Measurements from ENCODE around the gene HMCN2. TPM values are rescaled to one million over a fixed set of nuclear protein-coding genes. Genes with fewer than 3 reads are reported as not detected.

Gene HMCN2
- total RNA-seq, 1 experiment from 2014 or later, result 5.6 TPM

DNA sequence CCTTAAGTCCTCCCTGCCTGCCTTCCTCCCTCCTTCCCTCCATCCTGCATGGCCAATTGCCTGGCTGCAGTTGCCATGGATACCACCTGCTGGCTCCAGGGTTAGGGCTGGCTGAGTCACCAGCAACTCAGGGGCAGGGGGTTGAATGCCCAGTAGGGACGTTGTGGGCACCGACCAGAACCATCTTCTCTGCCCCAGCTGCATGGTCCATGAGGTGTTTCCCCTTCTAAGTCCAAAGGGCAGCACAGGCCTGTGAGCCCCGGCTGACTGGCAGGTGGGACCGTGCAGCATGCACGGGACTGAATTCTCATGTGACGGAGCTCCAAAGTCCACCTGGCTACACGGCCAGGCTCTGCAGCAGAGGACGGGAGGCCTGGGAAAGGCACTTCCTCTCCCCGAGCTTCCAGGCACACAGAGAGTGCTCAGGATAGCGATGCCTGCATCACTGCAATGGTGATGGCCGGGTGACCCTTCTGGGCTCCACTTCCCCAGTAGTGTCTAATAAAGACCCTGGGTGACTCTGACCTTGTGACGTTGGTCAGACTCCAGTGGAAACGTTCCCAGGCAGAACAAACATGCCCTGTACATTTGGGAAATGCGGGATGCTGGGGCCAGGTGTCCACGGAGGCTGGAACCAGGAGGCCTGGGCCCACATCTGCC is 184.9 kb downstream of the HMCN2 start:
- H3K4me1 Mint-ChIP-seq, result peaks cover 54% of the 10 kb centered on the region

DNA sequence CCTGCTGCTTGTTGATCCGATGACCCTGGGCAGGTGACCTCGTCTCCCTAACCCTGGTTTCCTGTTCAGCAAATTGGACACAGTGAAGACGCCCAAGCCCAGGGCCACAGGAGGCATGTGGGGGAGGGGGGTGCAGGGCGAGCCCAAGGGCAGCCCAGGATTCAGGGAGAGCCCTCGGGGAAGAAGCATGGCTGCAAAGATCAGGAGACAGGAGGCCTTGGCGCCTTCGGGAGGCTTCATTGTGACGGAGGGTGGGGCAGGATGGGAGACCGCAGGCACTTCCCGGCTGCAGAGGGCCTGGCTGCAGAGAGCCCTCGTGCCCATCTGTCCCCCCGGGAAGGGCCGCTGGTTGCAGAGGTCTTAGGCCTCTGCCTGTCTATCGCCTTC is 185.4 kb downstream of the HMCN2 start:
- CTCF ChIA-PET, result interaction anchor here (1.9 to 2.7 kb wide), 2 partner anchors 10 kb away, joined by 5 to 15 read pairs; no protein-coding TSS in a partner anchor
- Mint-ChIP-seq H3K4me1 (peaks cover 49% of the 10 kb centered on the region), H3K4me3 (no peak overlapping the region), H3K27ac (no peak overlapping the region), H3K36me3 (no peaks in the 10 kb centered on the region), H3K27me3 (ENCODE audit: low read depth) (peaks cover 12% of the 10 kb centered on the region), H3K9me3 (no peaks in the 10 kb centered on the region)
- POLR2A ChIA-PET, result no interaction called here
- DNase-seq (ENCODE audit: low spot score) (no peak), ATAC-seq (no peak)
- no peak for TF ChIP-seq ZNF219 (CRISPR knock-in tag; IDR thresholded peaks at IDR 0.05; ENCODE audit: borderline replicate concordance)
- TF ChIP-seq, protein P1, sequence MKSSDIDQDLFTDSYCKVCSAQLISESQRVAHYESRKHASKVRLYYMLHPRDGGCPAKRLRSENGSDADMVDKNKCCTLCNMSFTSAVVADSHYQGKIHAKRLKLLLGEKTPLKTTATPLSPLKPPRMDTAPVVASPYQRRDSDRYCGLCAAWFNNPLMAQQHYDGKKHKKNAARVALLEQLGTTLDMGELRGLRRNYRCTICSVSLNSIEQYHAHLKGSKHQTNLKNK (CRISPR knock-in tag; IDR thresholded peaks at IDR 0.05), result no peak
- TF ChIP-seq, protein P2, sequence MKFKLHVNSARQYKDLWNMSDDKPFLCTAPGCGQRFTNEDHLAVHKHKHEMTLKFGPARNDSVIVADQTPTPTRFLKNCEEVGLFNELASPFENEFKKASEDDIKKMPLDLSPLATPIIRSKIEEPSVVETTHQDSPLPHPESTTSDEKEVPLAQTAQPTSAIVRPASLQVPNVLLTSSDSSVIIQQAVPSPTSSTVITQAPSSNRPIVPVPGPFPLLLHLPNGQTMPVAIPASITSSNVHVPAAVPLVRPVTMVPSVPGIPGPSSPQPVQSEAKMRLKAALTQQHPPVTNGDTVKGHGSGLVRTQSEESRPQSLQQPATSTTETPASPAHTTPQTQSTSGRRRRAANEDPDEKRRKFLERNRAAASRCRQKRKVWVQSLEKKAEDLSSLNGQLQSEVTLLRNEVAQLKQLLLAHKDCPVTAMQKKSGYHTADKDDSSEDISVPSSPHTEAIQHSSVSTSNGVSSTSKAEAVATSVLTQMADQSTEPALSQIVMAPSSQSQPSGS (CRISPR knock-in tag; IDR thresholded peaks at IDR 0.05; ENCODE audit: borderline replicate concordance, low read depth), result no peak
- no peak for TF ChIP-seq TEAD4 (CRISPR knock-in tag; IDR thresholded peaks at IDR 0.05)
- no peak for TF ChIP-seq ZNF416 (CRISPR knock-in tag; IDR thresholded peaks at IDR 0.05)
- TF ChIP-seq SMAD4 (CRISPR knock-in tag; IDR thresholded peaks at IDR 0.05), result no peak
- no peak for TF ChIP-seq FOXK1 (CRISPR knock-in tag; IDR thresholded peaks at IDR 0.05)
- TF ChIP-seq GABPB1 (CRISPR knock-in tag; IDR thresholded peaks at IDR 0.05), result no peak
- no peak for TF ChIP-seq TP53 (CRISPR knock-in tag; IDR thresholded peaks at IDR 0.05)
- TF ChIP-seq, protein P3, sequence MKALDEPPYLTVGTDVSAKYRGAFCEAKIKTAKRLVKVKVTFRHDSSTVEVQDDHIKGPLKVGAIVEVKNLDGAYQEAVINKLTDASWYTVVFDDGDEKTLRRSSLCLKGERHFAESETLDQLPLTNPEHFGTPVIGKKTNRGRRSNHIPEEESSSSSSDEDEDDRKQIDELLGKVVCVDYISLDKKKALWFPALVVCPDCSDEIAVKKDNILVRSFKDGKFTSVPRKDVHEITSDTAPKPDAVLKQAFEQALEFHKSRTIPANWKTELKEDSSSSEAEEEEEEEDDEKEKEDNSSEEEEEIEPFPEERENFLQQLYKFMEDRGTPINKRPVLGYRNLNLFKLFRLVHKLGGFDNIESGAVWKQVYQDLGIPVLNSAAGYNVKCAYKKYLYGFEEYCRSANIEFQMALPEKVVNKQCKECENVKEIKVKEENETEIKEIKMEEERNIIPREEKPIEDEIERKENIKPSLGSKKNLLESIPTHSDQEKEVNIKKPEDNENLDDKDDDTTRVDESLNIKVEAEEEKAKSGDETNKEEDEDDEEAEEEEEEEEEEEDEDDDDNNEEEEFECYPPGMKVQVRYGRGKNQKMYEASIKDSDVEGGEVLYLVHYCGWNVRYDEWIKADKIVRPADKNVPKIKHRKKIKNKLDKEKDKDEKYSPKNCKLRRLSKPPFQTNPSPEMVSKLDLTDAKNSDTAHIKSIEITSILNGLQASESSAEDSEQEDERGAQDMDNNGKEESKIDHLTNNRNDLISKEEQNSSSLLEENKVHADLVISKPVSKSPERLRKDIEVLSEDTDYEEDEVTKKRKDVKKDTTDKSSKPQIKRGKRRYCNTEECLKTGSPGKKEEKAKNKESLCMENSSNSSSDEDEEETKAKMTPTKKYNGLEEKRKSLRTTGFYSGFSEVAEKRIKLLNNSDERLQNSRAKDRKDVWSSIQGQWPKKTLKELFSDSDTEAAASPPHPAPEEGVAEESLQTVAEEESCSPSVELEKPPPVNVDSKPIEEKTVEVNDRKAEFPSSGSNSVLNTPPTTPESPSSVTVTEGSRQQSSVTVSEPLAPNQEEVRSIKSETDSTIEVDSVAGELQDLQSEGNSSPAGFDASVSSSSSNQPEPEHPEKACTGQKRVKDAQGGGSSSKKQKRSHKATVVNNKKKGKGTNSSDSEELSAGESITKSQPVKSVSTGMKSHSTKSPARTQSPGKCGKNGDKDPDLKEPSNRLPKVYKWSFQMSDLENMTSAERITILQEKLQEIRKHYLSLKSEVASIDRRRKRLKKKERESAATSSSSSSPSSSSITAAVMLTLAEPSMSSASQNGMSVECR (CRISPR knock-in tag; IDR thresholded peaks at IDR 0.05; ENCODE audit: borderline replicate concordance), result no peak
- TF ChIP-seq, protein P4, sequence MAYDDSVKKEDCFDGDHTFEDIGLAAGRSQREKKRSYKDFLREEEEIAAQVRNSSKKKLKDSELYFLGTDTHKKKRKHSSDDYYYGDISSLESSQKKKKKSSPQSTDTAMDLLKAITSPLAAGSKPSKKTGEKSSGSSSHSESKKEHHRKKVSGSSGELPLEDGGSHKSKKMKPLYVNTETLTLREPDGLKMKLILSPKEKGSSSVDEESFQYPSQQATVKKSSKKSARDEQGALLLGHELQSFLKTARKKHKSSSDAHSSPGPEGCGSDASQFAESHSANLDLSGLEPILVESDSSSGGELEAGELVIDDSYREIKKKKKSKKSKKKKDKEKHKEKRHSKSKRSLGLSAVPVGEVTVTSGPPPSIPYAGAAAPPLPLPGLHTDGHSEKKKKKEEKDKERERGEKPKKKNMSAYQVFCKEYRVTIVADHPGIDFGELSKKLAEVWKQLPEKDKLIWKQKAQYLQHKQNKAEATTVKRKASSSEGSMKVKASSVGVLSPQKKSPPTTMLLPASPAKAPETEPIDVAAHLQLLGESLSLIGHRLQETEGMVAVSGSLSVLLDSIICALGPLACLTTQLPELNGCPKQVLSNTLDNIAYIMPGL (CRISPR knock-in tag; IDR thresholded peaks at IDR 0.05), result no peak
- TF ChIP-seq, protein P5, sequence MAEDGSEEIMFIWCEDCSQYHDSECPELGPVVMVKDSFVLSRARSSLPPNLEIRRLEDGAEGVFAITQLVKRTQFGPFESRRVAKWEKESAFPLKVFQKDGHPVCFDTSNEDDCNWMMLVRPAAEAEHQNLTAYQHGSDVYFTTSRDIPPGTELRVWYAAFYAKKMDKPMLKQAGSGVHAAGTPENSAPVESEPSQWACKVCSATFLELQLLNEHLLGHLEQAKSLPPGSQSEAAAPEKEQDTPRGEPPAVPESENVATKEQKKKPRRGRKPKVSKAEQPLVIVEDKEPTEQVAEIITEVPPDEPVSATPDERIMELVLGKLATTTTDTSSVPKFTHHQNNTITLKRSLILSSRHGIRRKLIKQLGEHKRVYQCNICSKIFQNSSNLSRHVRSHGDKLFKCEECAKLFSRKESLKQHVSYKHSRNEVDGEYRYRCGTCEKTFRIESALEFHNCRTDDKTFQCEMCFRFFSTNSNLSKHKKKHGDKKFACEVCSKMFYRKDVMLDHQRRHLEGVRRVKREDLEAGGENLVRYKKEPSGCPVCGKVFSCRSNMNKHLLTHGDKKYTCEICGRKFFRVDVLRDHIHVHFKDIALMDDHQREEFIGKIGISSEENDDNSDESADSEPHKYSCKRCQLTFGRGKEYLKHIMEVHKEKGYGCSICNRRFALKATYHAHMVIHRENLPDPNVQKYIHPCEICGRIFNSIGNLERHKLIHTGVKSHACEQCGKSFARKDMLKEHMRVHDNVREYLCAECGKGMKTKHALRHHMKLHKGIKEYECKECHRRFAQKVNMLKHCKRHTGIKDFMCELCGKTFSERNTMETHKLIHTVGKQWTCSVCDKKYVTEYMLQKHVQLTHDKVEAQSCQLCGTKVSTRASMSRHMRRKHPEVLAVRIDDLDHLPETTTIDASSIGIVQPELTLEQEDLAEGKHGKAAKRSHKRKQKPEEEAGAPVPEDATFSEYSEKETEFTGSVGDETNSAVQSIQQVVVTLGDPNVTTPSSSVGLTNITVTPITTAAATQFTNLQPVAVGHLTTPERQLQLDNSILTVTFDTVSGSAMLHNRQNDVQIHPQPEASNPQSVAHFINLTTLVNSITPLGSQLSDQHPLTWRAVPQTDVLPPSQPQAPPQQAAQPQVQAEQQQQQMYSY (CRISPR knock-in tag; IDR thresholded peaks at IDR 0.05), result no peak
- no peak for TF ChIP-seq ZNF423 (CRISPR knock-in tag; IDR thresholded peaks at IDR 0.05)
- TF ChIP-seq, protein P6, sequence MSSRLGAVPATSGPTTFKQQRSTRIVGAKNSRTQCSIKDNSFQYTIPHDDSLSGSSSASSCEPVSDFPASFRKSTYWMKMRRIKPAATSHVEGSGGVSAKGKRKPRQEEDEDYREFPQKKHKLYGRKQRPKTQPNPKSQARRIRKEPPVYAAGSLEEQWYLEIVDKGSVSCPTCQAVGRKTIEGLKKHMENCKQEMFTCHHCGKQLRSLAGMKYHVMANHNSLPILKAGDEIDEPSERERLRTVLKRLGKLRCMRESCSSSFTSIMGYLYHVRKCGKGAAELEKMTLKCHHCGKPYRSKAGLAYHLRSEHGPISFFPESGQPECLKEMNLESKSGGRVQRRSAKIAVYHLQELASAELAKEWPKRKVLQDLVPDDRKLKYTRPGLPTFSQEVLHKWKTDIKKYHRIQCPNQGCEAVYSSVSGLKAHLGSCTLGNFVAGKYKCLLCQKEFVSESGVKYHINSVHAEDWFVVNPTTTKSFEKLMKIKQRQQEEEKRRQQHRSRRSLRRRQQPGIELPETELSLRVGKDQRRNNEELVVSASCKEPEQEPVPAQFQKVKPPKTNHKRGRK (CRISPR knock-in tag; IDR thresholded peaks at IDR 0.05; ENCODE audit: borderline replicate concordance), result no peak
- TF ChIP-seq, protein P7, sequence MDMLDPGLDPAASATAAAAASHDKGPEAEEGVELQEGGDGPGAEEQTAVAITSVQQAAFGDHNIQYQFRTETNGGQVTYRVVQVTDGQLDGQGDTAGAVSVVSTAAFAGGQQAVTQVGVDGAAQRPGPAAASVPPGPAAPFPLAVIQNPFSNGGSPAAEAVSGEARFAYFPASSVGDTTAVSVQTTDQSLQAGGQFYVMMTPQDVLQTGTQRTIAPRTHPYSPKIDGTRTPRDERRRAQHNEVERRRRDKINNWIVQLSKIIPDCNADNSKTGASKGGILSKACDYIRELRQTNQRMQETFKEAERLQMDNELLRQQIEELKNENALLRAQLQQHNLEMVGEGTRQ (CRISPR knock-in tag; IDR thresholded peaks at IDR 0.05), result no peak
- no peak for TF ChIP-seq ZNF138 (CRISPR knock-in tag; conservative IDR thresholded peaks at IDR 0.05)
- TF ChIP-seq, protein P8, sequence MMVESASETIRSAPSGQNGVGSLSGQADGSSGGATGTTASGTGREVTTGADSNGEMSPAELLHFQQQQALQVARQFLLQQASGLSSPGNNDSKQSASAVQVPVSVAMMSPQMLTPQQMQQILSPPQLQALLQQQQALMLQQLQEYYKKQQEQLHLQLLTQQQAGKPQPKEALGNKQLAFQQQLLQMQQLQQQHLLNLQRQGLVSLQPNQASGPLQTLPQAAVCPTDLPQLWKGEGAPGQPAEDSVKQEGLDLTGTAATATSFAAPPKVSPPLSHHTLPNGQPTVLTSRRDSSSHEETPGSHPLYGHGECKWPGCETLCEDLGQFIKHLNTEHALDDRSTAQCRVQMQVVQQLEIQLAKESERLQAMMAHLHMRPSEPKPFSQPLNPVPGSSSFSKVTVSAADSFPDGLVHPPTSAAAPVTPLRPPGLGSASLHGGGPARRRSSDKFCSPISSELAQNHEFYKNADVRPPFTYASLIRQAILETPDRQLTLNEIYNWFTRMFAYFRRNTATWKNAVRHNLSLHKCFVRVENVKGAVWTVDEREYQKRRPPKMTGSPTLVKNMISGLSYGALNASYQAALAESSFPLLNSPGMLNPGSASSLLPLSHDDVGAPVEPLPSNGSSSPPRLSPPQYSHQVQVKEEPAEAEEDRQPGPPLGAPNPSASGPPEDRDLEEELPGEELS (CRISPR knock-in tag; IDR thresholded peaks at IDR 0.05), result no peak

More for the DNA sequence above, 184.9 kb downstream of the HMCN2 start:
- DNase-seq (ENCODE audit: low spot score) (no peak), ATAC-seq (no peak)
- Mint-ChIP-seq H3K27ac (no peak overlapping the region), H3K27me3 (ENCODE audit: low read depth) (peaks cover 17% of the 10 kb centered on the region), H3K4me3 (no peak overlapping the region), H3K9me3 (no peaks in the 10 kb centered on the region), H3K36me3 (no peaks in the 10 kb centered on the region)
- TF ChIP-seq GABPB1 (CRISPR knock-in tag; IDR thresholded peaks at IDR 0.05) (peak; percentile 89), SMAD3 (CRISPR knock-in tag; IDR thresholded peaks at IDR 0.05; ENCODE audit: borderline replicate concordance) (no peak)
- ChIA-PET CTCF (interaction anchor here (1.5 to 2.7 kb wide), 2 partner anchors 10 to 243 kb away, joined by 6 to 15 read pairs; partner anchors contain the start of gene EXOSC2), POLR2A (no interaction called here)

Measured in WTC11 (cell line).